Measurements from ENCODE around the gene MITF.

DNA sequence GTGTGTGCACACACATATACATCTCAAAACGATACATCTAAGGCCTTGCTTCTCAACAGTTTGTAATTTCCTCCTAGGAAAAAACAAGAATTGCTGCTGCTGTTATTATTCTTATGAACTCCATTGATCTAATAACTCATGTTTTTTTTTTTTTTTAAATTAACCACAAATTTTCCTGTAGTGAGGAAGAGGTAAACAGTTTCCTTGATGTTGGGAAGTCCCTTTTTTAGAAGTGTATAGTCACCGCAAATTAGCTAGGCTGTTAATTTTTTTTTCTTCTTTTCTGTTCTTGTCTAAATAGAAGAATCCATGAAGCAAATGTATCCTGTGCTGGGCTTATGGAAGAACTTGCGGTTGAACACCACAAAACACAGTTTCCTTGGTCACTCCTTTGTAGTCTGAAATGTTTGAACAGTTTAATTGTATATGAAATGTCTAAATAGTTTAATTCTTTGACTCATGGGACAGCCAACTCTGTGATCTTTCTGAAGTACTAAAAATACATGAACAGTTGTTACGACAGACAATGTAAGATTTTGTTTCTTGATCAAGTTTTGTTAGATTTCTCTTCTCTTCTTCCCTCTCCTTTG is 64.5 kb downstream of the MITF start:
- TF ChIP-seq, protein P1, sequence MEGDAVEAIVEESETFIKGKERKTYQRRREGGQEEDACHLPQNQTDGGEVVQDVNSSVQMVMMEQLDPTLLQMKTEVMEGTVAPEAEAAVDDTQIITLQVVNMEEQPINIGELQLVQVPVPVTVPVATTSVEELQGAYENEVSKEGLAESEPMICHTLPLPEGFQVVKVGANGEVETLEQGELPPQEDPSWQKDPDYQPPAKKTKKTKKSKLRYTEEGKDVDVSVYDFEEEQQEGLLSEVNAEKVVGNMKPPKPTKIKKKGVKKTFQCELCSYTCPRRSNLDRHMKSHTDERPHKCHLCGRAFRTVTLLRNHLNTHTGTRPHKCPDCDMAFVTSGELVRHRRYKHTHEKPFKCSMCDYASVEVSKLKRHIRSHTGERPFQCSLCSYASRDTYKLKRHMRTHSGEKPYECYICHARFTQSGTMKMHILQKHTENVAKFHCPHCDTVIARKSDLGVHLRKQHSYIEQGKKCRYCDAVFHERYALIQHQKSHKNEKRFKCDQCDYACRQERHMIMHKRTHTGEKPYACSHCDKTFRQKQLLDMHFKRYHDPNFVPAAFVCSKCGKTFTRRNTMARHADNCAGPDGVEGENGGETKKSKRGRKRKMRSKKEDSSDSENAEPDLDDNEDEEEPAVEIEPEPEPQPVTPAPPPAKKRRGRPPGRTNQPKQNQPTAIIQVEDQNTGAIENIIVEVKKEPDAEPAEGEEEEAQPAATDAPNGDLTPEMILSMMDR (IDR thresholded peaks at IDR 0.05 in 2 of 3, conservative IDR thresholded peaks at IDR 0.05 in 1 of 3; ENCODE audit: borderline replicate concordance in 1 of 3, insufficient read depth in 1 of 3, low read depth in 2 of 3, low read length in 2 of 3) = no peak
- TF ChIP-seq CBX3 (IDR thresholded peaks at IDR 0.05; ENCODE audit: low read depth) (no peak), RAD21 (IDR thresholded peaks at IDR 0.05; ENCODE audit: low read depth) (no peak)

Measured in HCT116 (cell line).